Measurements from ENCODE around the gene LRP1B. TPM values are rescaled to one million over a fixed set of nuclear protein-coding genes. Genes with fewer than 3 reads are reported as not detected.

The LRP1B gene
- total RNA-seq, 4 donors from 2014 or later: 0.85 to 3.3 (median 1.1) TPM; not detected in 1

GRCh38 chr2:142069251-142069888, 61.4 kb downstream of the LRP1B start:
- TF ChIP-seq POLR2A (IDR thresholded peaks at IDR 0.05): no peak
- Histone ChIP-seq H3K27me3 (no peaks in the 10 kb centered on the region), H3K4me1 (no peaks in the 10 kb centered on the region), H3K27ac (no peak overlapping the region), H3K4me3 (no peak overlapping the region), H3K9me3 (no peaks in the 10 kb centered on the region), H3K36me3 (no peaks in the 10 kb centered on the region)
- DNase-seq: no peak

- Histone ChIP-seq H3K27me3 (no peaks in the 10 kb centered on the region), H3K9me3 (no peaks in the 10 kb centered on the region), H3K4me1 (no peaks in the 10 kb centered on the region), H3K4me3 (no peak overlapping the region), H3K36me3 (no peaks in the 10 kb centered on the region), H3K27ac (no peak overlapping the region)
- TF ChIP-seq POLR2A (IDR thresholded peaks at IDR 0.05): no peak
- TF ChIP-seq CTCF (IDR thresholded peaks at IDR 0.05): no peak
- no peak for DNase-seq
Measured at GRCh38 chr2:142065700-142066099, 65.1 kb downstream of the LRP1B start.

- no peaks in the 10 kb centered on the region for H3K4me1 ChIP-seq
- DNase-seq: no peak
- no peaks in the 10 kb centered on the region for H3K27me3 ChIP-seq
- H3K4me3 ChIP-seq: no peak overlapping the region
- H3K36me3 ChIP-seq: no peaks in the 10 kb centered on the region
- TF ChIP-seq CTCF (IDR thresholded peaks at IDR 0.05) (no peak), POLR2A (IDR thresholded peaks at IDR 0.05) (no peak)
- no peaks in the 10 kb centered on the region for H3K9me3 ChIP-seq
- H3K27ac ChIP-seq: no peak overlapping the region
Measured at GRCh38 chr2:142065156-142065555, 65.7 kb downstream of the LRP1B start.

GRCh38 chr2:142061733-142062132, 69.1 kb downstream of the LRP1B start:
- Histone ChIP-seq H3K36me3 (no peaks in the 10 kb centered on the region), H3K27ac (no peak overlapping the region), H3K4me1 (no peaks in the 10 kb centered on the region), H3K4me3 (no peak overlapping the region), H3K9me3 (no peaks in the 10 kb centered on the region), H3K27me3 (no peaks in the 10 kb centered on the region)
- no peak for TF ChIP-seq CTCF (IDR thresholded peaks at IDR 0.05)
- TF ChIP-seq POLR2A (IDR thresholded peaks at IDR 0.05): no peak
- DNase-seq: no peak

- no peak overlapping the region for H3K4me3 ChIP-seq
- no peaks in the 10 kb centered on the region for H3K9me3 ChIP-seq
- no peak for DNase-seq
- H3K36me3 ChIP-seq: no peaks in the 10 kb centered on the region
- H3K27ac ChIP-seq: no peak overlapping the region
- no peaks in the 10 kb centered on the region for H3K4me1 ChIP-seq
- TF ChIP-seq CTCF (IDR thresholded peaks at IDR 0.05) (no peak), POLR2A (IDR thresholded peaks at IDR 0.05) (no peak)
- H3K27me3 ChIP-seq: no peaks in the 10 kb centered on the region
Measured at GRCh38 chr2:142058149-142058548, 72.7 kb downstream of the LRP1B start.

GRCh38 chr2:142056784-142057183, 74.0 kb downstream of the LRP1B start:
- H3K4me1 ChIP-seq: no peaks in the 10 kb centered on the region
- no peaks in the 10 kb centered on the region for H3K9me3 ChIP-seq
- H3K27me3 ChIP-seq: no peaks in the 10 kb centered on the region
- TF ChIP-seq CTCF (IDR thresholded peaks at IDR 0.05) (no peak), POLR2A (IDR thresholded peaks at IDR 0.05) (no peak)
- H3K27ac ChIP-seq: no peak overlapping the region
- no peaks in the 10 kb centered on the region for H3K36me3 ChIP-seq
- H3K4me3 ChIP-seq: no peak overlapping the region
- DNase-seq: no peak

All from Peyer's patch (tissue), 4 donors.